OCI-LY3 (cell line): ENCODE results near the gene CEP170B.

ENCODE experiments used
- H2AFZ ChIP-seq: fragments of 200-600, 300-600 bp; shearing (Covaris generic); 2 replicates; pipeline ENCODE4 v1.6.0; 2014; ENCODE audit warnings: antibody characterized with exemption, low read depth, low read length
- H3K27ac ChIP-seq: fragments of 200-600, 300-600 bp; sonication (generic); 2 replicates; pipeline ENCODE4 v1.5.1; 2014; ENCODE audit warnings: mild to moderate bottlenecking, low read length, moderate library complexity, mixed read lengths
- H3K27me3 ChIP-seq: fragments of 200-600, 300-600 bp; sonication (generic); 2 replicates; pipeline ENCODE4 v1.6.1; 2014; ENCODE audit warnings: low read depth, low read length, mixed read lengths
- H3K36me3 ChIP-seq: fragments of 200-600, 300-600 bp; sonication (generic); replicated peaks from 2 replicates; pipeline ENCODE3; 2014; ENCODE audit warnings: low read depth, low read length, mixed read lengths
- H3K4me1 ChIP-seq: fragments of 300-600, 200-600 bp; sonication (generic); 2 replicates; pipeline ENCODE4 v1.6.1; 2014; ENCODE audit warnings: low read length, mixed read lengths
- H3K4me2 ChIP-seq: fragments of 200-600, 300-600 bp; sonication (generic); 2 replicates; pipeline ENCODE4 v1.6.1; 2014; ENCODE audit warnings: low read length, mixed read lengths
- H3K4me3 ChIP-seq: fragments of 300-600, 200-600 bp; sonication (generic); 2 replicates; pipeline ENCODE4 v1.5.1; 2014; ENCODE audit warnings: antibody characterized with exemption, mild to moderate bottlenecking, low read length, moderate library complexity
- H3K79me2 ChIP-seq: fragments of 300-600, 200-600 bp; shearing (Covaris generic); 2 replicates; pipeline ENCODE4 v1.6.1; 2014; ENCODE audit warnings: mild to moderate bottlenecking, low read length, mixed read lengths
- H3K9ac ChIP-seq: fragments of 300-600, 200-600 bp; shearing (Covaris generic); 2 replicates; pipeline ENCODE4 v1.6.0; 2014; ENCODE audit warnings: mild to moderate bottlenecking, low read length, moderate library complexity
- H3K9me3 ChIP-seq: fragments of 200-600, 300-600 bp; shearing (Covaris generic); 2 replicates; pipeline ENCODE4 v1.6.1; 2014; ENCODE audit warnings: low read length, mixed read lengths; ENCODE audit not compliant: insufficient read depth
- H4K20me1 ChIP-seq: fragments of 200-600, 300-600 bp; sonication (generic); 2 replicates; pipeline ENCODE4 v1.6.1; 2016; ENCODE audit warnings: low read length, mixed read lengths; ENCODE audit not compliant: insufficient read depth
- EZH2phosphoT487 ChIP-seq: fragments of 200-600 bp; shearing (Covaris generic); IDR thresholded peaks from 2 replicates; pipeline ENCODE4 v1.6.1; 2018; ENCODE audit warnings: antibody characterized with exemption, mixed run types, low read depth
- TF ChIP-seq, protein P1 (sequence below): fragments of 200-600, 300-600 bp; sonication (generic); IDR thresholded peaks from 2 replicates; pipeline ENCODE4 v1.5.1; 2014; ENCODE audit warnings: antibody characterized with exemption, low read length, low read depth

The CEP170B gene

GRCh38 chr14:104868060-104868740 is 3.1 kb downstream of the CEP170B start:
- Histone ChIP-seq H3K36me3 (no peaks in the 10 kb centered on the region), H3K27me3 (peaks cover 2% of the 10 kb centered on the region), H3K4me3 (no peak overlapping the region), H2AFZ (no peak overlapping the region), H3K27ac (no peak overlapping the region), H4K20me1 (0 out of 2 replicates have a peak, but pooled peaks cover 5% of the 10 kb centered on the region), H3K9ac (no peak overlapping the region), H3K9me3 (no peaks in the 10 kb centered on the region), H3K4me1 (0 out of 2 replicates have a peak, but pooled peaks cover 3% of the 10 kb centered on the region), H3K79me2 (no peaks in the 10 kb centered on the region), H3K4me2 (no peak overlapping the region)
- no peak for TF ChIP-seq EZH2phosphoT487
- TF ChIP-seq, protein P1, sequence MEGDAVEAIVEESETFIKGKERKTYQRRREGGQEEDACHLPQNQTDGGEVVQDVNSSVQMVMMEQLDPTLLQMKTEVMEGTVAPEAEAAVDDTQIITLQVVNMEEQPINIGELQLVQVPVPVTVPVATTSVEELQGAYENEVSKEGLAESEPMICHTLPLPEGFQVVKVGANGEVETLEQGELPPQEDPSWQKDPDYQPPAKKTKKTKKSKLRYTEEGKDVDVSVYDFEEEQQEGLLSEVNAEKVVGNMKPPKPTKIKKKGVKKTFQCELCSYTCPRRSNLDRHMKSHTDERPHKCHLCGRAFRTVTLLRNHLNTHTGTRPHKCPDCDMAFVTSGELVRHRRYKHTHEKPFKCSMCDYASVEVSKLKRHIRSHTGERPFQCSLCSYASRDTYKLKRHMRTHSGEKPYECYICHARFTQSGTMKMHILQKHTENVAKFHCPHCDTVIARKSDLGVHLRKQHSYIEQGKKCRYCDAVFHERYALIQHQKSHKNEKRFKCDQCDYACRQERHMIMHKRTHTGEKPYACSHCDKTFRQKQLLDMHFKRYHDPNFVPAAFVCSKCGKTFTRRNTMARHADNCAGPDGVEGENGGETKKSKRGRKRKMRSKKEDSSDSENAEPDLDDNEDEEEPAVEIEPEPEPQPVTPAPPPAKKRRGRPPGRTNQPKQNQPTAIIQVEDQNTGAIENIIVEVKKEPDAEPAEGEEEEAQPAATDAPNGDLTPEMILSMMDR, result no peak

DNA sequence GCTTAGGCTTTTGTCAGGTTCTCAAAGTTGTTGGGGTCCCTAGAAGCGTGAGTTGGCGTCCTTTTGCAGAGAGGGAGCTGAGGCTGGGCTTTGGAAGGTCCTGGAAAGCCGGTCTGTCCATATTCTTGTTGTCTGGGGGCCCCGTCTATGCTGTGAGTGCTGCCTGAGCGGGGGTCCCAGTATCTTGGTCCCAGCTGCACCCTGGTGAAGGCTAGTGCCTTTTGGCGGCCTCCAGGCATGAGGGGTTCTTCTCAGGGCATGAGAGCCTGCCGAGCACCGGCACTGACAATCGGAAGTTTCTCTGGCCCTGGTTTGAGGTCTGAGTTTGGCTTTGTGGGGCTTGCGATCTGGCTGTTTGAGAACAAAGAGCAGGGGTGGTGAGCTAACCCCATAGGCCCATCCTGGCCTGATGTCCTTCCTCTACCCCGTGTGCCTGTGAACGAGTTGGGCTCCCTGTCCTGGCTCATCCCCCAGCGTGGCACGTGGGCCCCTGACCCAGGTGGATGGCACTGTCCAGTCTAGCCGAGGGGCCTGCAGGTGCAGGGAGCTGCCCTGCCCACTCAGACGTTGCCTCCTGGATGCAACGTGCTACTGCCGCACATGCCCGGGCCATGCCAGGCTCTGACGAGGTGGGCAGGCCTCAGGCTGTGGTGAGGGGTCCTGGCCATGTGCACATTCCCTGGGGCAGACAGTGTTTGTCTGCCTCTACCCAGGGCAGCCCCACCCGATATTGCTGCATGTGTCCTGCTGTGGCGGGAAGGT is 3.9 kb downstream of the CEP170B start:
- Histone ChIP-seq H3K9me3 (no peaks in the 10 kb centered on the region), H2AFZ (no peak overlapping the region), H3K79me2 (no peaks in the 10 kb centered on the region), H3K9ac (no peak overlapping the region), H3K27me3 (no peaks in the 10 kb centered on the region), H4K20me1 (0 out of 2 replicates have a peak, but pooled peaks cover 5% of the 10 kb centered on the region), H3K4me2 (no peak overlapping the region), H3K4me1 (0 out of 2 replicates have a peak, but pooled peaks cover 3% of the 10 kb centered on the region), H3K4me3 (no peak overlapping the region), H3K27ac (no peak overlapping the region), H3K36me3 (no peaks in the 10 kb centered on the region)
- TF ChIP-seq EZH2phosphoT487, result no peak
- TF ChIP-seq, protein P1, result no peak

DNA sequence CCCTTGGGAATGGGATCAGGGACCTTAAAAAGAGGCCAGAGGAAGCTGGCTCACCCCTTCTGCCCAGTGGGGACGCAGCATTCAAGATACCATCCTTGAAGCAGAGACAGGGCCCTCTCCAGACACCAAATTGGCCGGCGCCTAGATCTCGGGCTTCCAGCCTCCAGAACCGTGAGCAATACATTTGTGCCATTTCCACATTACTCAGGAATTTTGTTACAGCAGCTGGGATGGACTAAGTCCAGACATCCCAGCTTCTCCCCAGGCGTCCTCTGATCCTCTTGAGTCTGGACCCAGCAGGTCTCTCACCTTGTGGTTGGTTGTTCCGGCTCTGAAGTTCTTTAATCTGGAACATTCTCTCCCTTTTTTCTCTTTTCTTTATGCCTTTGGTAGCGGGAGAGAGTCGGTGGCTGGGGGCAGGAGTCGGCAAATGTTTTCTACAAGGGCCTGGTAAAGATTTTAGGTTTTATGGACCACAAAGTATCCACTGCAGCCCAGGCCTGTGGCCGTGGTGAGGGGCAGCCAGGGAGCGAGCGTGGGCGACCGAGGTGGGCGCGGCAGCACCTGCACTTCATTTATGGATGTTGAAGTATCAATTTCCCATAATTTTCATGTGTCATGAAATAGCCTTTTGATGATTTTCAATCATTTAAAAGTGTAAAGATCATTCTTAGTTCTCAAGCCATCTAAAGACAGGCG is 4.8 kb downstream of the CEP170B start:
- 0 out of 2 replicates have a peak, but pooled peaks cover 5% of the 10 kb centered on the region for H4K20me1 ChIP-seq

More for the DNA sequence above, 4.8 kb downstream of the CEP170B start:
- no peaks in the 10 kb centered on the region for H3K79me2 ChIP-seq
- H3K4me1 ChIP-seq, result 0 out of 2 replicates have a peak, but pooled peaks cover 3% of the 10 kb centered on the region
- H3K27me3 ChIP-seq, result no peaks in the 10 kb centered on the region
- TF ChIP-seq, protein P1, result no peak
- TF ChIP-seq EZH2phosphoT487, result no peak
- no peaks in the 10 kb centered on the region for H3K36me3 ChIP-seq
- H3K4me3 ChIP-seq, result no peak overlapping the region
- H3K9me3 ChIP-seq, result no peaks in the 10 kb centered on the region
- no peak overlapping the region for H3K9ac ChIP-seq
- no peak overlapping the region for H3K4me2 ChIP-seq
- no peak overlapping the region for H3K27ac ChIP-seq
- no peak overlapping the region for H2AFZ ChIP-seq
